Calu3 (cell line): Measurements from ENCODE around the gene RDH5. TPM values are rescaled to one million over a fixed set of nuclear protein-coding genes. Genes with fewer than 3 reads are reported as not detected.

Experiments
- BruUV-seq: library from RNA; stranded (reverse); fragments of 400-500 nt; replicated peaks from 2 replicates; lab custom pipeline; 2021; lab: Mats Ljungman, UMichigan
- CTCF ChIA-PET: fragments of 300-600 bp; sonication (Branson Sonifier 250); formaldehyde crosslinking; loops from one replicate; lab custom pipeline; 2022; ENCODE audit warnings: antibody characterized with exemption; lab: Charles Lee
- DNase-seq: peaks from one replicate; pipeline ENCODE4 v3.0.0; 2022
- H3K27ac Mint-ChIP-seq: one replicate; pipeline ENCODE4 v1.8.0; 2022; ENCODE audit warnings: mixed read lengths; ENCODE audit not compliant: unreplicated experiment
- H3K27me3 Mint-ChIP-seq: one replicate; pipeline ENCODE4 v1.8.0; 2022; ENCODE audit warnings: mixed read lengths; ENCODE audit not compliant: unreplicated experiment
- H3K36me3 Mint-ChIP-seq: one replicate; pipeline ENCODE4 v1.8.0; 2022; ENCODE audit warnings: mild to moderate bottlenecking, moderate library complexity, mixed read lengths; ENCODE audit not compliant: insufficient read depth, unreplicated experiment
- H3K4me1 Mint-ChIP-seq: one replicate; pipeline ENCODE4 v1.8.0; 2022; ENCODE audit warnings: mild to moderate bottlenecking, low read depth, mixed read lengths; ENCODE audit not compliant: unreplicated experiment
- H3K4me3 Mint-ChIP-seq: one replicate; pipeline ENCODE4 v1.8.0; 2022; ENCODE audit warnings: mild to moderate bottlenecking, low read depth, moderate library complexity, mixed read lengths; ENCODE audit not compliant: unreplicated experiment
- H3K9me3 Mint-ChIP-seq: one replicate; pipeline ENCODE4 v1.8.0; 2022; ENCODE audit warnings: low read depth, mixed read lengths; ENCODE audit not compliant: unreplicated experiment
- intact Hi-C: fragments of 100-400 bp; cut with micrococcal nuclease; formaldehyde crosslinking; loops from one replicate; pipeline ENCODE4 v1.10.0; 2022; ENCODE audit not compliant: unreplicated experiment
- total RNA-seq: library from RNA; stranded (reverse); gene quantifications from 2 replicates; pipeline ENCODE4 v1.2.3, GENCODE V29; 2022
- TF ChIP-seq, protein P1 (sequence below): fragments of 200-600 bp; IDR thresholded peaks from one replicate; pipeline ENCODE4 v1.8.0; 2022; ENCODE audit warnings: antibody characterized with exemption; ENCODE audit not compliant: unreplicated experiment

RDH5 gene
- total RNA-seq, 1 experiment from 2014 or later = 11.2 TPM

DNA sequence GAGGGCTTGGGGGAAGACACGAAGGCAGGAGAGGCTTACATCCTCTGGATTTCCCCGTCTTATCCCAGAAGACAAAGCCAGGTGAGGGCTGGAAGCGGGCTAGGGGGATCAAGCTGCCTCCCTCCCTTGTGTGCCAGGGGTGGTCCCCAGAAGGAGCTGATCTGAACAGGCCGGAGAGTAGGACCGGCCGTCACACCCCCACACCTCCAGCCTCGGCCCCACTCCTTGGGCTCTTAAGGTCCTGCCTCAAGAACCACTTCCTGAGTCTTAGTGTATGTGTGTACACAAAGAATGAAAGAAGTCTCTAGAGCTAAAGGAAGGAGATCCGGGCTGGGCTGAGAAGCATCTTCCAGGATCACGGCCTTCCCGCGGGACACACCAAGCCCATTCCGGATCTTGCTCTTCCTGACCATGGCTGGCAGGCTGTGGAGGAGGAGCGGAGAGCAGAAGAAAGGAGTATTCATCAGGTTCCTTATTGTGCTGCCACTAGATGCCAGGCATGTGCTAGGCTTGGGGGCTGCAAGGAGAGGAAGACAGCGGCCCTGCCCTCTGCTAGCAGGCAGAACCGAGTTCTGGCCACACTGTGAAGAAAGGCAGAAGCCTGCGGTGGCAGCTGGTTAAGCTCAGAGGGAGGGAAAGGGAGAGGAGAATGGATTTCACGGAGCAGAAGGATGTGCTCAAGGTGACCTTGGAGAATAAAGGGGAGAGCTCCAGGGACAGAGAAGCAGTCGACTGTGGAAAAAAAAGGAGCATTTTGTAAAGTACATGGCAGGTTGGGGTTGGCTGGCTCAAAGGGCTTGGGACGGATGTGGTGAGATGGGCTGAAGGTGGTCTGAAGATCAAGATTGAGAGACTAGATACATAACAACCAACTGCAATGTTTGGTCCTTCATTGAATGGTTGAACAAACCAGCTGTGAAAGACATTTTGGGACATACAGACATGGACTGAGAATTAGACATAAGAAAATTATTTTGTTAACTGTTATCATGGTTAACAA lies 9.9 kb downstream of the RDH5 start:
- TF ChIP-seq, protein P1, sequence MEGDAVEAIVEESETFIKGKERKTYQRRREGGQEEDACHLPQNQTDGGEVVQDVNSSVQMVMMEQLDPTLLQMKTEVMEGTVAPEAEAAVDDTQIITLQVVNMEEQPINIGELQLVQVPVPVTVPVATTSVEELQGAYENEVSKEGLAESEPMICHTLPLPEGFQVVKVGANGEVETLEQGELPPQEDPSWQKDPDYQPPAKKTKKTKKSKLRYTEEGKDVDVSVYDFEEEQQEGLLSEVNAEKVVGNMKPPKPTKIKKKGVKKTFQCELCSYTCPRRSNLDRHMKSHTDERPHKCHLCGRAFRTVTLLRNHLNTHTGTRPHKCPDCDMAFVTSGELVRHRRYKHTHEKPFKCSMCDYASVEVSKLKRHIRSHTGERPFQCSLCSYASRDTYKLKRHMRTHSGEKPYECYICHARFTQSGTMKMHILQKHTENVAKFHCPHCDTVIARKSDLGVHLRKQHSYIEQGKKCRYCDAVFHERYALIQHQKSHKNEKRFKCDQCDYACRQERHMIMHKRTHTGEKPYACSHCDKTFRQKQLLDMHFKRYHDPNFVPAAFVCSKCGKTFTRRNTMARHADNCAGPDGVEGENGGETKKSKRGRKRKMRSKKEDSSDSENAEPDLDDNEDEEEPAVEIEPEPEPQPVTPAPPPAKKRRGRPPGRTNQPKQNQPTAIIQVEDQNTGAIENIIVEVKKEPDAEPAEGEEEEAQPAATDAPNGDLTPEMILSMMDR = no peak
- DNase-seq = peak; percentile 54
- H3K4me3 Mint-ChIP-seq = peak overlapping the region; percentile 80
- H3K4me1 Mint-ChIP-seq = peaks cover 27% of the 10 kb centered on the region
- peak overlapping the region; percentile 76 for H3K27ac Mint-ChIP-seq
- CTCF ChIA-PET = interaction anchor here (0.8 to 2.6 kb wide), 8 partner anchors 8 to 1451 kb away, joined by 3 to 33 read pairs (median 4); partner anchors contain the start of genes CBX5, DNAJC14 and RDH5
- H3K9me3 Mint-ChIP-seq = no peaks in the 10 kb centered on the region
- peaks cover 60% of the 10 kb centered on the region for H3K36me3 Mint-ChIP-seq
- no peaks in the 10 kb centered on the region for H3K27me3 Mint-ChIP-seq
- TSS peak; percentile 79 for BruUV-seq
- intact Hi-C loops = no loop called here

DNA sequence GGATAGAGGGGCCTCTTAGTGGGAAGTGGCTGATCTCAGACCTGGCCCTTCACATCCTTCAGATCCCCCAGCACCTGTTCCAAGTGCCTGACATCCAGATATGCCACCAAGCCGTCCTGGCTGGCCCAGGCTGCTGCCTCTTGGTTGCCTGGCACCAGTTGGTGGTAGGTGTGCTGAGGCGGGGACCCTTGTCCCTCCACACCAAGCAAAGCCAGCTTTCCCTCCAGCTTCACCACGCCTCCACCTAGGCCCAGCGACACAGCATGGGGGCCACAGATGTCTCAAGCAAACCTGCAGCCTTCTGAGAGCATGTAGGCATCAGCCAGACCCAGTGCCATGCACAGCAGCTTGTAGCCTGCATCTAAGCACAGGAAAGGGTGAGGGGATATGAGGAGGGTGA lies 12.1 kb downstream of the RDH5 start:
- TF ChIP-seq, protein P1 = no peak
- no peaks in the 10 kb centered on the region for H3K9me3 Mint-ChIP-seq
- H3K4me1 Mint-ChIP-seq = peaks cover 25% of the 10 kb centered on the region
- intact Hi-C loops = no loop called here
- CTCF ChIA-PET = no interaction called here
- DNase-seq = no peak
- no TSS peak for BruUV-seq
- H3K27ac Mint-ChIP-seq = no peak overlapping the region
- H3K36me3 Mint-ChIP-seq = peaks cover 40% of the 10 kb centered on the region
- no peak overlapping the region for H3K4me3 Mint-ChIP-seq
- no peaks in the 10 kb centered on the region for H3K27me3 Mint-ChIP-seq

DNA sequence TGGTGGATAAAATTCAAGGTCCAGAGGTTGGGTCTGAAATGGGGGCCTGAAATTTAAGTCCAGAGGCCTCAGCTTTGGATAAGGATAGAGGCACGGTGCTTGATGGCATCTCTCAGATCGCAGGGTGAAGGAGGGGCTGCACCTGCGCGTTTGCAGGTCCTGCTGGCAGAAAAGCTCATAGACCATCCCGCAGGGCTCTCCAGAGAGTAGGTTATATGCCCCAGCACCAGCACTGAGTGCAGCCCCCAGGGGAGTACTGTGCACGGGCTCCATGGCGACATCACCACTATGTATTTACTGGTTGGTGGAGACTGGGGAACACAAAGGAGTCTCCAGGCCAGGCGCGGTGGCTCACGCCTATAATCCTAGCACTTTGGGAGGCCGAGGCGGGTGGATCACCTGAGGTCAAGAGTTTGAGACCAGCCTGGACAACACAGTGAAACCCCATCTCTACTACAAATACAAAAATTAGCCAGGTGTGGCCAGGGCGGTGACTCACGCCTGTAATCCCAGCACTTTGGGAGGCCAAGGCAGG lies 12.9 kb downstream of the RDH5 start:
- TF ChIP-seq, protein P1 = no peak
- Mint-ChIP-seq H3K4me3 (no peak overlapping the region), H3K27ac (no peak overlapping the region), H3K27me3 (no peaks in the 10 kb centered on the region), H3K4me1 (peaks cover 33% of the 10 kb centered on the region), H3K9me3 (no peaks in the 10 kb centered on the region), H3K36me3 (peaks cover 32% of the 10 kb centered on the region)
- BruUV-seq = no TSS peak
- DNase-seq = no peak
- CTCF ChIA-PET = no interaction called here
- intact Hi-C loops = no loop called here

DNA sequence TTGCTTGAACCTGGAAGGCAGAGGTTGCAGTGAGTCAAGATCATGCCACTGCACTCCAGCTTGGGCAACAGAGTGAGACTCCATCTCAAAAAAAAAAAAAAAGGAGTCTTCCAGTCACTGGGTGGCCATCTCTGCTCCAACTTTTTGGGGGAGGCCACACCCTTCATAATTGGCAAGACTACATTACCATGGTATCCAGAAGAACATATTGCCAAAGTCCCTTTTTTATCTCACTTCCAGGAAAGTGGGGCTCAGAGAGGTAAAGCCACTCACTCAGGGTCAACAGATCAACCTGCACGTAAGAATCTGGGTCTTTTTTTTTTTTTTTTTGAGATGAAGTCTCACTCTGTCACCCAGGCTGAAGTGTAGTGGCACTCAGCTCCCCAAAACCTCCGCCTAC lies 13.7 kb downstream of the RDH5 start:
- no peaks in the 10 kb centered on the region for H3K27me3 Mint-ChIP-seq
- no peak for DNase-seq
- no TSS peak for BruUV-seq
- CTCF ChIA-PET = no interaction called here
- H3K4me1 Mint-ChIP-seq = peaks cover 39% of the 10 kb centered on the region
- TF ChIP-seq, protein P1 = no peak
- intact Hi-C loops = no loop called here
- no peak overlapping the region for H3K4me3 Mint-ChIP-seq
- H3K9me3 Mint-ChIP-seq = no peaks in the 10 kb centered on the region
- no peak overlapping the region for H3K27ac Mint-ChIP-seq
- peaks cover 29% of the 10 kb centered on the region for H3K36me3 Mint-ChIP-seq
